Endometrium (tissue), 2 donors: Measurements from ENCODE around the gene CRK.

Experiments used
- FAIRE-seq: peaks from 2 replicates; lab custom pipeline; 2012; peaks lifted over from hg19 to GRCh38; lab: Jason Lieb, UNC
- donor health status: control.
- donor health status: control.

CRK gene

DNA sequence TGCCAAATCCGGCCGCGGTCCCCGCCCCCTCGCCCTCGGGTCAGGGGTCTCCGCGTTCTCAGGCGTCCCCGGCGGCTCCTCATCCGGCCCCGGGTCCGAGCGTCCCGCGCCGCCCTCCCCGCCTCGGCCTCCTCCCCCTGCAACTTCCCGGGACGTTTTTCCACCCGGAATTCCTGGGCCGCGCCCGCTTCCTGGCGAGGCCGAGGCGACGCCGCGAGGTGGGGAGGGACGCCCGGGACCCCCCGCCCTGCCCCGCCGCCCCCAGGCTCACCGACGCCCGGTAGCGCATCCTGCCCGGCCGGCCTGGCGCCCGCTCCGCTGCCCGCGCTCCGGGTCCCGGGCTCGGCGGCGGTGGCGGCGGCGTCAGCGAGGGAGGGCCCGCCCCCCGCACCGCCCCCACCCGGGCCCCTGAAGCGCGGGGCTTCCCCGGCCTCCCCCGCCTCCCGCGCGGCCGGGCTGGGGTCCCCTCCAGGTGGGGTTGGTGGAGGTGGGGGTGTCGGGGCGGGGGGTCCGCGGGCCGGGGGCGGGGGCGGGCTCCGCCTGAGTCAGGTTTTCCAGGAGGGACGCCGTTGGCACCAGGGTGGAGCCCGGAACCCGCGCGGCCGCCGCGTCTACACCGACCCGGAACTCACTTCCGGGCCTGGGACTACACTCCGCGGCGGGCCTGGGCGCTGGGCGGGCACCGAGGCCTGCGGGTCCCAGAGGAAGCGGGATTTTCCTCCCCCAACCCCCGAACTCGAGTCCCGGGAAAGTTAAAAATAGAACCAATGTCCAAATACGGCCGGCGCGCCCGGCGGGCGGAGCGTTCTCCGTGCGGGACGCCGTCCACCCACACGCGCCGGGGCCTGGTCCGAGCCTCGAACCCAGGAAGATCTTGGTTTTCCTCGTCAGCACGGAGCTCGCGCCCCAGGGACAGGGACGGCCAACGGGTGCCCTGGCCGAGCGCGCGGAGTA, 29.7 kb upstream of the CRK start:
- no peak for FAIRE-seq

DNA sequence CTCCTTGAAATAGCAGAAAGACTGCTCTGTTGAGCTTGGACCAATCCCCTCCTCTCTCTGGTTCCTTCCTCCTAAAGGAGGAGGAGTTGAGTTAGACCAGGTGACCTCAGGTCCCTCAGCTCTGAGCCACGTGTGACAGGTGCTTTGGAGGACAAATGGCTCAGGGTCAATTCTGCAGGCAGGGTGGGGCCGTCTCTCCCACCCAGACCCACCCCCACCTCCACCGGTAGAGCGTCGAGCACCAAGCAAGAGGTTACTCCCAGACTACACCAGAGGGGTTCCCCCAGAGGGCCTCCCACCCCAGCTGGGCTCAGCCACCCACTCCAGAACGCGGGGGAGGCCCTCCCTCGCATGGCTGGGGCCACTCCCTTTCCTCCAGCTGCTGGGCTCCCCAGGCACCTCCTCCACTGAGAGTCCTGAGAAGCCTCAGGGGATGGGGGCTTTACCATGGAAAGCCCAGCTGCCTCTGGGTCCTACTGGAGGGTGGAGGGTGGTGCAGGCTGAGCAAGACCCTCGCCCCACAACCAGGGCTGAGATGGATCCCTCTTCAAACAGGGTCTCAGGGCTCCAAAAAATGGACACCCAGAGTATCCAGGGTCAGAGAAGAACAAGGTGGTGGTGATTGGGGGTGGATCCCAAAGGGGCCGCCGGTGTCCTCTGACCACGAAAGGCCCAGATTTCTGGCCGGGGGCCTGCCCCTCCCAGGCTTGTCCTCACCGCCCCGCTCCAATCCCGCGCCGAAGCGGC, 28.8 kb upstream of the CRK start:
- FAIRE-seq = no peak

- FAIRE-seq = no peak
These were observed 28.1 kb upstream of the CRK start for GRCh38 chr17:1484060-1484535.

DNA sequence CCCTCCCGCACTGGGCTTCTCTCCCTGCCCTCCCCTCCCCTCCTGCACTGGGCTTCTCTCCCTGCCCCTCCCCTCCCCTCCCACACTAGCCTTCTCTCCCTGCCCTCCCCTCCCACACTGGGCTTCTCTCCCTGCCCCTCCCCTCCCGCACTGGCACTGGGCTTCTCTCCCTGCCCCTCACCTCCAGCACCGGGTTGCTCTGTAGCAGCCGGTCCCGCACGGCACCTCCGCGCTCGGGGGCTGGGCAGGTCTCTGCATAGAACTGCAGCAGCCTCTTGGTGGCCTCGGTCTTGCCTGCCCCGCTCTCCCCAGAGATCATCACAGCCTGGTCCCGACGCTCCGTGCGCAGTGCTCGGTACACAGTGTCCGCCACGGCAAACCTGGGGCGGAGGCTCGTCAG, 26.6 kb upstream of the CRK start:
- no peak for FAIRE-seq

DNA sequence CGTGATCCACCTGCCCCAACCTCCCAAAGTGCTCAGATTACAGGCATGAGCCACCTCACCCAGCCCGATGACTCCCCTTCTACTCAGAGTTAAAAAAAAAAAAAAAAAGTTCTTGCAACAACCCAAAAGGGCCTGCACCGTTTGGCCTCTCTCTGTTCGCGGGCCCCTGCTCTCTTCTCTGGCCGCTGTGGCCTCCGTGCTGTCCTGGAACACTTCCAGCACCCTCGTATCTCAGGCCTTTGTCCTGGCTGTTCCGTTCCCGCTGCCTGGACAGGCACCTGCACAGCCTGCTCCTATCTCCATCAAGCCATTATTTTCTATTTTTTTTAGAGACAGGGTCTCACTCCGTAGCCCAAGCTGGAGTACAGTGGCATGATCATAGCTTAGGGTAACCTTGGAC, 25.7 kb upstream of the CRK start:
- FAIRE-seq = no peak

- no peak for FAIRE-seq
These were observed 24.9 kb upstream of the CRK start for GRCh38 chr17:1480747-1481465.

DNA sequence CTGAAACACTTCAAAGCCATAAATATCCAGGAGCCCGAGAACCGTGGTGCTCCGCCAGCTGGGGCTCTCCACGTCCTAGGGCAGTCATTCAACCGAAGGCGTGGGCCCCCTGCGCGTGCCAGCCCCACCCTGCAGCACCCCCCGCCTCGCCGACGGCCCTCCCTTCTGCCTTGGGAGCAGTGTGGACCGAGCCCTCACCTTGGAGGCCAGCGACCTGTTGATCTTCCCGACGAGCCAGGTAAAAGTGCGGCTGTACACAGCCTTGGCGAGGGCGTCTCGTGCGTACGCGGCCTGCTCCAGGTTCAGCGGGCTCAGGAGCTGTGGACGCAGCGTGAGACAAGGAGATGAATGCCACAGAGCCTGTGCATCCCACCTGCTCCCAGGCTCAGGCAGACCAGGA, 22.4 kb upstream of the CRK start:
- no peak for FAIRE-seq

DNA sequence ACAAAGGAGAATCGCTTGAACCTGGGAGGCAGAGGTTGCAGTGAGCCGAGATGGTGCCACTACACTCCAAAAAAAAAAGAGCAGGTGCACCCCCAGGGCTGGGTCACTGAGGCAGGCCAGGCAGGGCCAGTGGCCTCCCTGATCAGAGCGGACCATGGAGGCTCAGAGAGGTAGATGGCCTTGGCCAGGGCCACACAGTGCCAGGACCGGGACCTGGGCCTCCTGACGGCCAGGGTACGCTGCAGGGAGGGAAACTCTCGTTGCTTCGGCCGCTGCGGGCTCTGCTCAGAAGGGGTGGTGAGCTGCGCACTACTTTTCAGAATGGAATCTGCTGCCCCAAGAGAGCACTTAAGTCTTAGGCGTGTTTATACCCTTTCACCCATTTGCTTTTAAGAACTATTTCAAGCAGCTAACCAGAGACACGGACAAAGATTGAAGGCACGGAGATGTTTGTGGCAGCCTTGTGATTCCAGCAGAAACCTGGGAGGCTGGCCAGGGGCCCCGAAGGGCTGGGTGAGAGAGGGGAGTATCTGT, 19.4 kb upstream of the CRK start:
- no peak for FAIRE-seq

GRCh38 chr17:1474402-1475189, 18.6 kb upstream of the CRK start:
- FAIRE-seq = no peak

- FAIRE-seq = no peak
These were observed 17.8 kb upstream of the CRK start for GRCh38 chr17:1473841-1474240.

- no peak for FAIRE-seq
These were observed 17.1 kb upstream of the CRK start for GRCh38 chr17:1473170-1473569.

DNA sequence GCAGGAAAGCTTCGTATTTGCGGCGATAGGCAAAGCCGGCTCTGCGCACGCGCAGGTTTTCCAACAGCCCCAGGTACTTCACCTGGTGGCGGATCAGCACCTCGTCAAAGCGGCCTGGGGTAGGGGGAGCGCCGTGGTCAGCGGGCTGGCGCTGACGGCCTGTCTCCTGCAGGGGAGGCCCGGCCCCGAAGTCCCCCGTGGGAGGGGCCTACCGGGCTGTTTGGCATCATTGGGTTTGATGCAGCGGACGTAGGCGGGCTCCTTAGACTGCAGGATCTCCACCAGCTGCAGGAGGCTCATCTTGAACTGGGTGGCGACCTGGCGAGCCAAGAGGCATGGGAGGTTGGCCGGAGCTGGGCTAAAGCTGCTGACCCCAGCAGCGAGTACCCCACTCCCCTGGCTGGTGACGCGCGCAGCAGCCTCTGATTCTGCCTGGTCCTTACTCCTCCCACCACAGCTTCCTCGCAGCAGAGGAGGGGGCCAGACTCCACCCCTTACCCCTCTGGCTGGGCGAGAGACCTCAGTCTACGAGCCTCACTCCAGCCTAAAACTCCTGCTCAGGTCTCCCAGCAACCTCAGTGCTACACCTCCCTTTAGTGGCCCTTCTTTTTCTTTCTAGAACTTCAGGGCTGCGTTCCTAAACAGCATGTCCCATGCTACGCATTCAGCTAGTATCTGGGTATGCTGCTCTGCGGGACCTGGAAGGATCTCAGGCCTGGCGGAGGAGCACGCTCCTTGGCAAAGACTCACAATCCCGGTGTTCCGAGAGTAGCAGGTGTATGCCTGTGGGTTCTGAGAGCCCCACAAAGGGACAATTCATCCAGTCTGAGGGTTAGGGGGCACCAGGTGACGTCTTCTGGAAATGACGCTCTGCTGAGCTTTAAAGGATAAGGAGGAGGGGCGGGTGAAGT, 16.1 kb upstream of the CRK start:
- FAIRE-seq = no peak

GRCh38 chr17:1471490-1471889, 15.5 kb upstream of the CRK start:
- no peak for FAIRE-seq

DNA sequence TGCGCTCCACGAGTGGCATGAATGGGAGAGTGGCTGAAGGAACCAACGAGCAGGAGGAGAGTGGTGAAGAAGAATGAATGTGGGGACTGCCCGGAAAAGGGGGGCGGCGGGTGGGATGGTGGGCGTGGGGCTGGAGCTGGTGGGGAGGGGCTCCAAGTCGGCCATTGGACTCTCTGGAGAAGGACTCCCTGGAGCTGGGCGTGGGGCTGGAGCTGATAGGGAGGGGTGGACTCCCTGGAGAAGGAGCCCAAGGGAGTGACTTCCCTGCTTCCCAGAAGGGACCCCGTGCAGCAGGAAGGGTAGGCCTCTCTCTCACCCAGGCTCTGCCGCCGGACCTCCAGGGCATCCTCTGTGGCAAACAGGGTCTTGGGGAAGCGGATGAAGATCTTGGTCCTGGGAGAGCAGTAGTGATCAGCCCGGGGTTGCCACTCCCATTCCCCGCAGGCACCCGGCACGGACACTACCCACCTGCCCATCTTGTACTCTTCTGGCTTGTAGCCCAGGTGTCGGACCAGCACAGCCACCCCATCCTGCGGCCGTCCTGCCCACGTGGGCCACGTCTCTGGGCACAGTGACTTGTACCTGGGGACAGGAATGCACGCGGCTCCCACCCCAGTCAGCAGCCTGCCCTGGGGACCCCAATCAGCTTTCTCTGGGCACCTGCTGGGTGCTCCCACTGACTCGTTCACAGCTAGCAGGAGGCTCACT, 14.9 kb upstream of the CRK start:
- no peak for FAIRE-seq

DNA sequence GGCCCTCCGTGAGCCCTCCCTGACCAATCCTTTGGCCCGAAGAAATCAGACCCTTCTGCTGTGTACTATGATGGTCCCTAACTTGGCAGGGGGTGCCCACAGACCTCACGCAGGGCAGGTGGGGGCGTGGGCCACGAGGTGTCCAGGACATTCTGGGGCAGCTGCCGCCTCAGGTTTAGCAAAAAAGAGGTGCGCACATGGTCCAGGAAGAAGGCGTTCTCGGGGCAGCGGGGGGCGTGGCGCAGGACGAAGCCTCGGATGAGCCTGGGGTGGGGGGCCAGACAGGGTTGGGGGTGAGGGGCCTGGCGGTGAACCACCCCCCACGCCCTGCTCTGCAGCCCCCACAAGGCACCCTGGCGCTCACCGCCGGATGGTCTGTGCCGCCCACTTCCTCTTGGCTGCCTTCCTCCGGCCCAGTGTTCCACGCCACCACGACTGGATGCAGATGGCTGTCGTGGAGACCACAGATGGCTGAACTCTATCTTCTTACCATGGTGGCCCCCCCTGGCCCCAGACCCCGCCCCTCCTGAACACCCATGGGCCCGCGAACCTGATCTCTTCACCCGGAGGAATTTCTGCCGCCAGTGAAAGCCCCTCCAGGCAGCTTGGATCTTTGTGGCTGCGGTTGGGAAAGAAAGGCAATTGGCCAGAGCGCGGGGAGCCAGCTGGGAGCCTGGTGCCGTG, 14.2 kb upstream of the CRK start:
- no peak for FAIRE-seq

DNA sequence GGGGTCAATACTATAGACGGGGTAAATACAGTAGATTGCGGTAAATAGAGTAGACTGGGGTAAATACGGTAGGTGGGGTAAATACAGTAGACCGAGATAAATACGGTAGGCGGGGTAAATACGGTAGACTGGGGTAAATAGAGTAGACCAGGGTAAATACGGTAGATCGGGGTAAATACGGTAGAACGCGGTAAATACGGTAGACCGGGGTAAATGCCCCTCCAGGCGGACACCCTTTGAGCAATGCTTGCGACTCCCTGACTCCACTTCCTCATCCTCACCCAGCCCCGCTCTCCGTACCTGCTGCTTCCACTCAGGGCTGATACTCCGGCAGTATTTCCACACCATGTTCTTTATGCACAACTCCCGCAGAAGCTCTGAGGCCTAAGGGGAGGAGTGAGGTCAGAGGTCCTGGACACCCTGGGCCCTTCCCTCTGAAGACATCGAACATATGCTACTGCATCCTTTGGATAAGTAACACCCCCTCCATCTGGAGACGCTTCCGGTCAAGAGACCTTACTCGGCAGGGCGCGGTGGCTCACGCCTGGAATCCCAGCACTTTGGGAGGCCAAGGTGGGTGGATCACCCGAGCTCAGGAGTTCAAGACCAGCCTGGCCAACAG, 13.3 kb upstream of the CRK start:
- FAIRE-seq = no peak

GRCh38 chr17:1467898-1468492, 12.0 kb upstream of the CRK start:
- no peak for FAIRE-seq

GRCh38 chr17:1467258-1467657, 11.2 kb upstream of the CRK start:
- FAIRE-seq = no peak
